Stimulated activated CD8-positive, alpha-beta memory T cell treated with anti-CD3 and anti-CD28 coated beads, Interleukin-2, amount 100 ng/mL, for 1 hour (primary cell): ENCODE measurements around the gene DYNC1I1.

Experiments used
- DNase-seq, 2 donors: peaks; one replicate each; pipeline ENCODE4 v3.0.0-alpha.2; 2020; ENCODE audit warnings: low read depth in 2 of 2

The DYNC1I1 gene

GRCh38 chr7:96023387-96023786, 251.0 kb downstream of the DYNC1I1 start:
- DNase-seq, result no peak

GRCh38 chr7:96026010-96026409, 253.7 kb downstream of the DYNC1I1 start:
- DNase-seq, result no peak

- no peak for DNase-seq
Measured at GRCh38 chr7:96026611-96027010, 254.3 kb downstream of the DYNC1I1 start.

- no peak for DNase-seq
Measured at GRCh38 chr7:96028729-96029128, 256.4 kb downstream of the DYNC1I1 start.

GRCh38 chr7:96033009-96033598, 260.8 kb downstream of the DYNC1I1 start:
- DNase-seq, result no peak

- no peak for DNase-seq
Measured at GRCh38 chr7:96034940-96035727, 262.8 kb downstream of the DYNC1I1 start.

- no peak for DNase-seq
Measured at GRCh38 chr7:96040250-96040772, 268.0 kb downstream of the DYNC1I1 start.

- no peak for DNase-seq
Measured at GRCh38 chr7:96041171-96041570, 268.8 kb downstream of the DYNC1I1 start.

GRCh38 chr7:96045181-96045580, 272.8 kb downstream of the DYNC1I1 start:
- no peak for DNase-seq

- no peak for DNase-seq
Measured at GRCh38 chr7:96045919-96046318, 273.6 kb downstream of the DYNC1I1 start.

GRCh38 chr7:96052289-96052688, 279.9 kb downstream of the DYNC1I1 start:
- DNase-seq, result no peak

- no peak for DNase-seq
Measured at GRCh38 chr7:96052860-96053470, 280.6 kb downstream of the DYNC1I1 start.

- DNase-seq, result no peak
Measured at GRCh38 chr7:96055717-96056116, 283.4 kb downstream of the DYNC1I1 start.

- DNase-seq, result no peak
Measured at GRCh38 chr7:96059075-96059474, 286.7 kb downstream of the DYNC1I1 start.

GRCh38 chr7:96061009-96061408, 288.7 kb downstream of the DYNC1I1 start:
- no peak for DNase-seq

GRCh38 chr7:96061844-96062243, 289.5 kb downstream of the DYNC1I1 start:
- no peak for DNase-seq

- no peak for DNase-seq
Measured at GRCh38 chr7:96067321-96067720, 295.0 kb downstream of the DYNC1I1 start.

- no peak for DNase-seq
Measured at GRCh38 chr7:96069401-96069800, 297.0 kb downstream of the DYNC1I1 start.

GRCh38 chr7:96074871-96075270, 302.5 kb downstream of the DYNC1I1 start:
- no peak for DNase-seq

- DNase-seq, result no peak
Measured at GRCh38 chr7:96075510-96076349, 303.4 kb downstream of the DYNC1I1 start.

- no peak for DNase-seq
Measured at GRCh38 chr7:96076350-96076707, 304.0 kb downstream of the DYNC1I1 start.

GRCh38 chr7:96080027-96080426, 307.7 kb downstream of the DYNC1I1 start:
- DNase-seq, result no peak
